Fibroblast of the aortic adventitia (primary cell): ENCODE data around the gene FLII. TPM values are rescaled to one million over a fixed set of nuclear protein-coding genes. Genes with fewer than 3 reads are reported as not detected.
A peak's percentile ranks its signal among the peaks of the same experiment; 100 is the strongest.
"Not testable (repeated sequence)": the region's sequence is repeated elsewhere in the genome, so short reads cannot be mapped to it uniquely, and the experiment has no call there.

Source experiments
- DNase-seq: peaks from one replicate; pipeline ENCODE4 v3.0.0-alpha.2; 2010; ENCODE audit warnings: low read depth
- H3K4me3 ChIP-seq: 2 replicates; pipeline ENCODE4 v1.5.1; 2011; ENCODE audit warnings: low read depth, mild to moderate bottlenecking, control low read depth, low read length, moderate library complexity
- total RNA-seq: library from RNA; depleted of rRNA; stranded (reverse); fragments of >200 nt; gene quantifications from 2 replicates; pipeline ENCODE4 v1.2.3, GENCODE V29; 2012; ENCODE audit warnings: low replicate concordance
- TF ChIP-seq, protein P1 (sequence below): IDR thresholded peaks from 2 replicates; pipeline ENCODE4 v1.5.1; 2011; ENCODE audit warnings: mild to moderate bottlenecking, low read length, control low read depth, inconsistent platforms; ENCODE audit not compliant: insufficient read depth

The FLII gene
- total RNA-seq: 214 and 305 TPM in 2 replicates

DNA sequence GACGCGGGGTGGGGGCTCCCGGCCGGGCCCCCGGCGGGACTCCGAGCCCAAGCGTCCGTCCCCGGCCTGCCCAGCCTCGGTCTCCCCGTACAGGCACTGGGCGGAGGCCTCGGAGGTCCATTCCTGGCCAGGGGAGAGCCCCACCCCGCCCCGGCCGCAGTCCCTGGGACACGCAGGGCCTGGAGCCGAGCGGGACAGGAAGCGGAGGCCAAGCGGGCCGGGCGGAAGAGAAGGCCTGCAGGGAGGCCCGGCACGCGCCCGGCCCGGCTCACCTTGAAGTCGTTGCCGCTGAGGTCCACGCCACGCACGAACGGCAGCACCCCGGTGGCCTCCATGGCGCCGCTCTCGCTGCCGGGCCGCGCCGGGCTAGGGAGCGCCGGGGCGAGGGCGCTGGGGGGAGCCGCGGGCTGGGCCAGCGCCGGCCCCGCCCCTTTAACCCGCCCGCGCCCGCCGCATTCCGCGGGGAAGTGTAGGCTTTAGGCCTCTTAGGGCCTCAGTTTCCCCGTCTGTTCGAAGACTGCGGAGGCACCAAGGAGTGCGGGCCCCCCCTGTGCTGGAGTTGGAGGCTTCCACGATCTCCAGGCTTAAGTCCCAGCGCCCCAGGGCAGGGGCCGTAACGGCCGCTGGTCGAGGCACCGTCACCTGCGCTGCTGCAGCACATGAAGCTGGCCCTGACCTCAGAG lies at the start of gene FLII:
Gene FLII (minus strand): TSS at position 383 of the 683 bp plus-strand sequence. CDS start 48 bp downstream, at position 335.
- H3K4me3 ChIP-seq: peak within 1 kb of the TSS; percentile 89
- TF ChIP-seq, protein P1, sequence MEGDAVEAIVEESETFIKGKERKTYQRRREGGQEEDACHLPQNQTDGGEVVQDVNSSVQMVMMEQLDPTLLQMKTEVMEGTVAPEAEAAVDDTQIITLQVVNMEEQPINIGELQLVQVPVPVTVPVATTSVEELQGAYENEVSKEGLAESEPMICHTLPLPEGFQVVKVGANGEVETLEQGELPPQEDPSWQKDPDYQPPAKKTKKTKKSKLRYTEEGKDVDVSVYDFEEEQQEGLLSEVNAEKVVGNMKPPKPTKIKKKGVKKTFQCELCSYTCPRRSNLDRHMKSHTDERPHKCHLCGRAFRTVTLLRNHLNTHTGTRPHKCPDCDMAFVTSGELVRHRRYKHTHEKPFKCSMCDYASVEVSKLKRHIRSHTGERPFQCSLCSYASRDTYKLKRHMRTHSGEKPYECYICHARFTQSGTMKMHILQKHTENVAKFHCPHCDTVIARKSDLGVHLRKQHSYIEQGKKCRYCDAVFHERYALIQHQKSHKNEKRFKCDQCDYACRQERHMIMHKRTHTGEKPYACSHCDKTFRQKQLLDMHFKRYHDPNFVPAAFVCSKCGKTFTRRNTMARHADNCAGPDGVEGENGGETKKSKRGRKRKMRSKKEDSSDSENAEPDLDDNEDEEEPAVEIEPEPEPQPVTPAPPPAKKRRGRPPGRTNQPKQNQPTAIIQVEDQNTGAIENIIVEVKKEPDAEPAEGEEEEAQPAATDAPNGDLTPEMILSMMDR: no peak
- DNase-seq: peak; percentile 28

DNA sequence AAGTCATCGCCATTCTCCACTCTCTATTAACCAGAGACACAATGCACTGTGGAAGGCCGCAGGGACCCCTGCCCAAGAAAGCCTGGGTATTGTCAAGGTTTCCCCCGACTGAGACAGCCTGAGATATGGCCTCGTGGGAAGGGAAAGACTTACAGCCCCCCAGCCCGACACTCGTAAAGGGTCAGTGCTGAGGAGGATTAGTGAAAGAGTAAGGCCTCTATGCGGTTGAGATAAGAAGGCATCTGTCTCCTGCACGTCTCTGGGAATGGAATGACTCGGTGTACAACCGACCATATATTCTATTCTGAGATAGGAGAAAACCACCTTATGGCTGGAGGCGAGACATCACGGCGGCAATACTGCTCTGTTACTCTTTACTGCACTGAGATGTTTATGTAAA lies 44.7 kb upstream of the FLII start:
- not testable (repeated sequence) for H3K4me3 ChIP-seq, DNase-seq

DNA sequence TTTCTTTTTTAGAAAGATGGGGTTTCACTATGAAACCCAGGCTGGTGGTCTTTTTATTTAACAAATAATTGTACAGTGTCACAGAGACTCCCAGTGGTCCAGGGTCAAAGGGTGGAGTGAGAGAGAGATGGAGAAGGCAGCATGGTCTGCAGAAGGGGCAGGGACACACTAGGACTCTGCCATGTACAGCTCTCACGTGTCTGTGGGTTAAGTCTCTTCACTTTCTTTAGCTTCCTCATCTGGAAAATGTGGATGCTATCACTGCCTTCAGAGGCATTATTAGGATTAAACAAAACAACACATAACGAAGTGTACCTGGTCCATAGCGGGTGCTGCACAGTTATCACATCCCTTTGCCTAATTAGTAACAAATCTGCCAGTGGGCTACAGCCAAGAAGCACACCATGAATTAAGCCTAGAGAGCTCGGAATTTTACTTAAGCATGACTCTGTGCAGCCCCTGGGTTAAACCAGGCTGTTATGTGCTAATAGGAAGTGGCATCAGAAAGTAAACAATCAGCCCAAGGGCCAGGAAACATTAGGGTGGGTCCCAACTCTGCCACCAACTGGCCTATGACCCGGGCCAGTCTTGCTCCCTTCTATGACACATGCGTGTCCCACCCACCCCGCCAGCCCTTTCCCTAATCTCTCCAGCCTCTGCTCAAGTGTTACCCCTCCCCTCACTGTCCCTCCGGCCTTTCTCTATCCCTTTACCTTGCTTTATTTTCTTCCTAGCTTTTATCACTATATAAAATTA lies 42.4 kb upstream of the FLII start:
- TF ChIP-seq, protein P1: no peak
- DNase-seq: no peak
- no peak overlapping the region for H3K4me3 ChIP-seq

DNA sequence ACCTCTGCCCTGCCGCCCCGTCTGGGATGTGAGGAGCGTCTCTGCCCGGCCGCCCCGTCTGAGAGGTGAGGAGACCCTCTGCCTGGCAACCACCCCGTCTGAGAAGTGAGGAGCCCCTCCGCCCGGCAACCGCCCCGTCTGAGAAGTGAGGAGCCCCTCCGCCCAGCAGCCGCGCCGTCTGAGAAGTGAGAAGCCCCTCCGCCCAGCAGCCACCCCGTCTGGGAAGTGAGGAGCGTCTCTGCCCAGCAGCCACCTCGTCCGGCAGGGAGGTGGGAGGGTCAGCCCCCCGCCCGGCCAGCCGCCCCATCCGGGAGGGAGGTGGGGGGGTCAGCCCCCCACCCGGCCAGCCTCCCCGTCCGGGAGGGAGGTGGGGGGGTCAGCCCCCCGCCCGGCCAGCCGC lies 39.5 kb upstream of the FLII start:
- not testable (repeated sequence) for DNase-seq, H3K4me3 ChIP-seq

DNA sequence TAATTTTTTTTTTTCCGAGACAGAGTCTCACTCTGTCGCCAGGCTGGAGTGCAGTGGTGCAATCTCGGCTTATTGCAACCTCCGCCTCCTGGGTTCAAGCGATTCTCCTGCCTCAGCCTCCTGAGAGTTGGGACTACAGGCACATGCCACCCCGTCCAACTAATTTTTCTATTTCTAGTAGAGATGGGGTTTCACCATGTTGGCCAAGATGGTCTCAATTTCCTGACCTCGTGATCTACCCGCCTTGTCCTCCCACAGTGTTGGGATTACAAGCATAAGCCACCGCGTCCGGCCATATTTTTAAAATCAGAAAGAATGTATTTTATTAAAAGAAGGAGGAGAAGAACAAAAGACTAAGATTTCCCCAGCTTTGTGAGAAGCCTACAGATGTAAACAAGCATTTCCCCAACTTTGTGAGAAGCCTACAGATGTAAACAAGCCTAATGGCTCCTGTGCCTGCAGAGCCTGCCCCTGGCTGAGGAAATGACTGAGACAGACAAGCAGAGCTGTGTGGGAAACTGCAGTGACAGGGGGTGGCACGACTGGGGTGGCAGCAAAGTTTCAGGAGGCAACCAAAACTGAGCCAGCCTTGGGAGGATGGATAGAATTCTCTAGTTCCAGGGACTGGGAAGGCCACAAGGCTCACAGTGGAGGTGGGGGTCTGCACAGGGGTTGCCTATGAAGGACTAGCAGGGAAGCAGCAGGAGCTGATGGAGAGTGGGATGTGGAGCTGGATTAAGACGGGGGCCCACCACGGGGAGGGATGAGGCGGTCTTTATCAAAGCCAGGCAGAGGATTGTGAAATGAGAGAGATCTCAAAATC lies 33.4 kb upstream of the FLII start:
- no peak for DNase-seq
- TF ChIP-seq, protein P1: no peak

DNA sequence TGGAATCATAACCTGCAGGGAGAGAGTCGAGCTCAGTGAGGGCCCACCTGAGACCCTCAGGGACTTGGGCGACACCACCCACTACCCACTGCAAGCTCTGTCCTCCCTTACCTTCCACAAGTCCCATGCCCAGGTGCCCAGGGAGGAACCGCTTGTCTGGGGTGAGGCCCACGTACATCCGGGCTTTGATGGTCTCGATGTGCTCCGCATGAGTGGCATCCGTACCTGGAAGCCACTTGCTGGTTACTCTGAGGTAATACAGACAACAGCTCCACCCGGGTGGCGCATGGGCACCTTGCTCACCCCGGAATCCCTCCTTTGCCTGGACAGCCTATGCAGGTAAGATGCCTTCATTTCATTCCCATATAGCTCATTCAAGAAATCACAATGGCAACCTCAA lies 26.8 kb upstream of the FLII start:
- no peak for DNase-seq
- TF ChIP-seq, protein P1: no peak
- H3K4me3 ChIP-seq: no peak overlapping the region

More for the DNA sequence above, 33.4 kb upstream of the FLII start:
- no peak overlapping the region for H3K4me3 ChIP-seq

DNA sequence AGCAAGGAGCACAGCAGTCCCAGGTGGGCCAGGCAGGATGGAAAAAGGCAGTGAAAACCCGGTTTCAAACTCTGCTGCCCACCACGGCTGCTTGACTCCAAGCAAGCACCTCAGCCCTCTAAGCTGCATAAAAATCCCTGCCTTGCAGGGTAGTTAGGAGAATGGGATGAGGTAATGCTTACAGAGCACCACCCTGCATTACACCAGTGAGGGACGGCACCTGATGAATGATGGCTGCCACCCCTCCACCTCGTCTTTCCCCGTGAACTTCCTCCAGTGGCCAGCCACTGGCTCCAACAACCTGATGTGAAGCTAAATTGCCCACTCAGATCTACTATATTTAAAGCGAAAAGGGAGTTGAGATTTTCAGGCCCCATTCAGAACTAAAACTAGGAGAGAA lies 23.2 kb upstream of the FLII start:
- TF ChIP-seq, protein P1: no peak
- H3K4me3 ChIP-seq: no peak overlapping the region
- DNase-seq: no peak
